Measurements from ENCODE around the gene INSRR.

INSRR gene

DNA sequence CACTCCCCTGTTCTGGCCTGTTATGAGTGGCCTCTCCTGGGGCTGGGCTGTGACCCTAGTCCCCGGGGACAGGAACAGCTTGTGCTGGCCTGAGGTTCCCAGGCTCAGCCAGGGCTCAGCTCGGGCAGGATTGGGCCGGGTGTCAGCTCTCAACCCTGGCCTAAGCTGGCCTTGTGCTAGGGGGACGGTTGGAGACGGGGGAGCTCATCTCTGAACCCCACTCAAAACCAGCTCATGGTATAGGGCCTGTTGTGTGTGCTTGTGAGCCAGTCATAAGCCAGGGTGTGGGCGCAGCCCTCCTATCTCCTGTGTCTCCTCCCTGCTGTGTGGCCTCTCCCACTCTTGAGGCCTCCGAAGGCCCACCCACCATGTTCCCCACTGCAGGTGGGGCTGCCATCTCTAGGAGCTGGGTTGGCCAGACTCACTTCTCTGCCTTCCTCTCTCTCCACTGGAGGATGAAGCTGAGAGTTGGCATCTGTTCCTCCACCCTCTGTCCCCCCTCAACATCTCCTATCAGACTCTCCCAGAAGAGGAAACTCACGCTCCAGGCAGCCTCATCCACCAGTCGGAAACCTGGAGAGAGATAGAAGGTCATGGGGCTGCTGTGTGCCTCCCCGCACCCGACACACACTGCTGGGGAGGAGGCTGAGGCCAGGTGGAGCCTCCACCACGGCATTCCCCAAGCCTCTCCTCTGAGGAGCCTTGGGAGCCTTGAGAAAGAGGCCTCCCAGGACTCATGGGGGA lies 36.0 kb upstream of the INSRR start:
- in situ Hi-C loops (cut with MboI; ENCODE audit: low sequenced_read_pairs): loop anchor here (25.0 kb wide), 1 partner anchor 183 kb away; the partner anchor contains the start of gene CRABP2

DNA sequence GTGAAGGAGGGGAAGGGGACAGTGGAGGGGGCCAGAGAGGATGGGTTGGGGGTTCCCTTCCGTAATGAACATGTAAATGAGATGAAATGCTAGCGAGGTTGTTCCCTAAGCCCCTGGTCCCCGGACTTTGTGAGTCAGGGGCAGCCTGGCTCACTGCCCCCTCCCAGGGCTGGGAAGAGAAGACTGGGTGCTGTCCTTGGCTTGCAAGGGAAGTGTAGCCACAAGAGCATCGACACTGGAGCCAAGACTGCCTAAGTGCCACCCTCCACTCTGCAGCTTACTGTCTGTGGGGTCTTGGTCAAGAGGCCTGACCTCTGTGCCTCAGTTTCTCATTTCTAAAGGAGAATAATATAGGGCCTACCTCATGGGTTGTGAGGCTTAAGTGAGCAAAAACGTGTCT lies 35.1 kb upstream of the INSRR start:
- in situ Hi-C loops (cut with MboI; ENCODE audit: low sequenced_read_pairs): loop anchor here (25.0 kb wide), 1 partner anchor 182 kb away; the partner anchor contains the start of gene CRABP2

DNA sequence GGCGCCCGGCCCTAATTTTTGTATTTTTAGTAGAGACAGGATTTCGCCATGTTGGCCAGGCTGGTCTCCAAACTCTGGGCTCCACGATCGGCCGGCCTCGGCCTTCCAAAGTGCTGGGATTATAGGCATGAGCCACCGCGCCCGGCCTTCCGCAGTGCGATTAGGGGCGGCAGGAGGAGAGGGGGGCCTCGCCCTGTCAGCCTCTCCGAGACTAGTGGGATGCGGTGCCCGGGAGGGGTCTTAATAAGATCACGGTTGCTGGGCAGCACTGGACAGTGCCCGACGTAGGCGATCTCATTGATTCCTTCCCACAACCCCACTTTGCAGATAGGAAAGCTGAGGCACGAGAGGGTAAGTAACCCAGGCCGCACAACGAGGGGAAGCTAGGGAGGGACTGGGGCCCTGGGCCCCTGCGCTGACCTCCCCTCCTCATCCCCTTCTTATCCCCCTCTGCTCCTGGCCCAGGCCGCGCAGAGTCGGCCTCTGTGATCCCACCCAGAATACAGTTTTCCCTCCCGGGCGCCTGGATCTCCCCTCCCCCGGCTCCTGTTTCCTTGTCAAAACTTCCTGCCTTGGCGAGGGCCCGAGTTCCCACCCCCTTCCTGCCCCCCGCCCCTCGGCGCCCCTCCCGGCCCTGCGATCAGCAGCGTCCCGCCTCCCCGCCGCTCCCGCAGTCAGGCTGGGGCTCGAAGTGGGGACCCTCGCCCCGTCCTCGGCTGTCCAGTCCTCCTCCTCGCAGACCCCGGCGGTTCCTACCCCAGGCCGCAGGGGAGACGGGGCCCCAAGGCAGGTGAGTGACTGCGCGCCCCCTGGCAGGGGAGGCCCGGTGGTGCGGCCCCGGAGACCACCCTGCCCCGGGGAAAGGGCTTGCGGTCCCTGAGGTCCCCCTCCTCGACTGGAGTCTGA lies 34.4 kb upstream of the INSRR start, which contains the start of gene PEAR1:
Gene PEAR1, plus strand, starts transcription at position 671 of the 906 bp plus-strand sequence. CDS start 10,209 bp downstream, outside the sequence.
- in situ Hi-C loops (cut with MboI; ENCODE audit: low sequenced_read_pairs): loop anchor here (25.0 kb wide), 1 partner anchor 181 kb away; the partner anchor contains the start of gene CRABP2

DNA sequence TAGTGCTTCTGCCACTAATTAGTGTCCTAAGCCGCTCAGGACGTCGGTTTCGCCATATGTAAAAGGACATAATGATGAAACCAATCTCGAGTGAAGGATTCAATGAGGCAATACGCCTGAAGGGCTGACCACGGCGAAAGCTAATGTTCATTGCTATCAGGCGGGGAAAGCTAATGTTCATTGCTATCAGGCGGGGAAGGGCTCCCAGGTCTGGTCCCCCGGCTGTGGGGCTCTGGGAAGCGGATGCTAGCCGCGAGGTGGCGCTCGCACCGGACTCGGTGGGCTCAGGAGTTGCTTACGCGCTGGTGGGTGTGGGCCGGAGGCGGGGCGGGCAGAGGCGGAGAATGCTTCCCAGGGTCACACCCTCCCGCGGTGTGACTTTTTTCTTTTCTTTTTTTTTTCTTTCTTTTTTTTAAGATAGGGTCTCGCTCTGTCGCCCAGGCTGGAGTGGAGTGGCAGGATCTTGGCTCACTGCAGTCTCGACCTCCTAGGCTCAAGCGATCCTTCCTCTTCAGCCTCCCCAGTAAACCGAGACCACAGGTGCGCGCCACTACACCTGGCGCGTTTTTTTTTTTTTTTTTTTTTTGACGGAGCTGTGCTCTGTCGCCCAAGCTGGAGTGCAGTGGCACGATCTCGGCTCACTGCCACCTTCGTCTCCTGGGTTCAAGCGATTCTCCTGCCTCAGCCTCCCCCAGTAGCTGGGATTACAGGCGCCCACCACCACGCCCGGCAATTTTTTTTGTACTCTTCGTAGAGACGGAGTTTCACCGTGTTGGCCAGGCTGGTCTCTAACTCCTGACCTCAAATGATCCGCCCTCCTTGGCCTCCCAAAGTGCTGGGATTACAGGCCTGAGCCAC lies 33.5 kb upstream of the INSRR start:
- in situ Hi-C loops (cut with MboI; ENCODE audit: low sequenced_read_pairs): loop anchor here (25.0 kb wide), 1 partner anchor 180 kb away; the partner anchor contains the start of gene CRABP2

DNA sequence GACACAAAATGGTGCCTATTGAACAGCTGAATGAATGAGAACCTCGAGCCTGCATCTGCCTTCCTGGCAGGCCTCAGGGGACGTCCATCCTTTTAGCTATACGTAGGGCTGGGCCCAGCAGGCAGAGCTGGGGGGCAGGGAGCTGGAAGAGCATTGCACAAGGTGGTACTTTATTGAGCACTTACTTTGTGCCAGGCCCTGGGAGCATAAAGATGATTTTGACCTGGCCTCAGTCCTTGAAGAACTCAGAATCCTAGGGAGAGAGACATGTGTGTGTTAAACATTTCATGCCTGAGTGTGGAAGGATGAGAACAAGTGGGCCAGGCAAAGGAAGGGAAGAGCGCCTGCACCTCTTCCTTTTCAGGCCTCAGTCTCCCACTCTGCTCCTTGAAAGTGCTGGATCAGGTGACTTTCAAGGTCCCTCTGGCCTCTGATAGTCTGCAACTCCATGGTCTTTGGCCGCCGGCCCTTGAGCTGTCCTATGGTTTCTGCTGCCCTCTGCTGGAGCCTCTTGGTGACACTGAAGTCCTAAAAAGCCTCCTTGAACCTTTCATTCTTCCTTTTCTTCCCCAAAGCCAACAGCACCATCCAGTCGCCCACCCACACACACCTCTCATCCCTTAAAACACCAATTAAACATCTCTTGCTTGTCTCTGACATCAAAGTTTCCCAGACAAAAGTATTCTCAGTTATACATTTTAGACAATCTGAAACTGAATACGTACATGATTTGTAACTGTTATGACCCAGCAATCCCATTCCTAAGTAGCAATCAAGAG lies 31.1 kb upstream of the INSRR start:
- in situ Hi-C loops (cut with MboI; ENCODE audit: low sequenced_read_pairs): loop anchor here (25.0 kb wide), 1 partner anchor 178 kb away; the partner anchor contains the start of gene CRABP2

DNA sequence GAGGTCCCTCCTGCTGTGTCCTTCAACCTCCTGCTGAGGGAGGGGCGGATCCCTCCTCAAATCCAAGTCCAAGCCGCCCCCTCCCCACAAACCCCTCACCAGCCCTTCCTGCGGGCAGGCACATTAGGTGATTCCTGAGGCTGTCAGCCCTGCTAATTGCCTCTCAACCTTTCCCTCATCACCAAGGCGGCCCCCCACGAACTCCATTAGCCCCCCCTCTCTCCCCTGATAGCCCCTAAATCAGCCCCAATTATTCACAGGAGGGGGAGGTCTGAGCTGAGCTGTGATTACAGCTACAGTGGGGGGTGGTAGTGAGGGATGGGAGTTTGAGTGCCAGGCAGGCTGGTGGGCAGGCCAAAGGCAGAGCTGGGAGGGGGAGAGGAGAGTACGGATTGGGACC lies 28.8 kb upstream of the INSRR start:
- in situ Hi-C loops (cut with MboI; ENCODE audit: low sequenced_read_pairs): loop anchor here (25.0 kb wide), 1 partner anchor 175 kb away; the partner anchor contains the start of gene CRABP2

DNA sequence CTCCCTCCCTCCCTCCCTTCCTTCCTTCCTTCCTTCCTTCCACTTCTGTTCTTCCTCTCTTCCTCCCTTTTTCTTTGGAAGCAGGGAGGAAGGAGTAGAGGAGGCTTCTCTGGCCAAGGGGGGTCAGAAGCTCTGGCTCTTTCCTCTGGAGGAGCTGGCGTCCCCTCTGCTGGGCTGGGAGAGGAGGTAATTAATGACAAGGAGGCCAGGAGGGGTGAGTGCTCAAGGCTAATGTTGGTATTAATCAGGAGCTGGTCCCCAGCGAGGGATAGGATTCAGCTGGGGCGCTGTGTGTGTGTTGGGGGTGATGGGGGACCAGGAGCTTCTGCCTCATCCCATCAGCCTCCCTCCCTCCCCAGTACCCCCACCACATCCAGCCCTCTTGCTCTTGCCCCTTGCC lies 28.4 kb upstream of the INSRR start:
- in situ Hi-C loops (cut with MboI; ENCODE audit: low sequenced_read_pairs): loop anchor here (25.0 kb wide), 1 partner anchor 175 kb away; the partner anchor contains the start of gene CRABP2

DNA sequence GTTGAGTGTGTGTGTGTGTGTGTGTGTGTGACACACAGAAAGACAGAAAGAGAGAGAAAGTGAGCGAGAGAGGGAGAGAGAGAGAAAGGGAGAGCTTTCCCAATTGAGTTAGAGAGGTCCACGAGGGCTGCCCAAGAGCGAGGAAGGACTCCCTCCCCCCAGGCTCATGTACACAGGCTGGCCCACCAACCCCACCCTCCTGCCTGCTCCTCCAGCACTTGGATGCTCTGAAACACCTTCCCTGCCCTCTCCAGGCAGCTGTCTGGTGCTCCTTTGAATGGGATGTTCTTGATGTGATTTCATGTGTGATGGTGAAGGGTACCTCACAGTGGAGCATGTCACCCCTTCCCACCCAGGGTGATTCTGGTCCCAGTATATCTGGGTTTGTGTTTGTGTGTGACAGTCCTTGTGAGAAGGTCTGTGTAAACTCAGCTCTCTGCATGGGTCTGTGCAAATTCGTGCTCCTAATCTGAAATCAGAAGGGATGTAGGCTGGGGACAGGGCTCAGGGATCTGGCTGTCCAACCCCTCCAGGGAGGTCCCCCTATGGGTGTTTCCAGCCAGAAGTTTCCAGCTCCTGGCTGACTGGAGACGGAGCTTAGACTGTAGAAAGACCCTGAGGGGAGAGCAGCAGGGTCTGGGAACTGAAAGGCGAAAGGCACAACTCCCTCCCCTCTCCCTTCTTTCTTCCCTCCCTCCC lies 27.8 kb upstream of the INSRR start:
- in situ Hi-C loops (cut with MboI; ENCODE audit: low sequenced_read_pairs): loop anchor here (25.0 kb wide), 1 partner anchor 174 kb away; the partner anchor contains the start of gene CRABP2

DNA sequence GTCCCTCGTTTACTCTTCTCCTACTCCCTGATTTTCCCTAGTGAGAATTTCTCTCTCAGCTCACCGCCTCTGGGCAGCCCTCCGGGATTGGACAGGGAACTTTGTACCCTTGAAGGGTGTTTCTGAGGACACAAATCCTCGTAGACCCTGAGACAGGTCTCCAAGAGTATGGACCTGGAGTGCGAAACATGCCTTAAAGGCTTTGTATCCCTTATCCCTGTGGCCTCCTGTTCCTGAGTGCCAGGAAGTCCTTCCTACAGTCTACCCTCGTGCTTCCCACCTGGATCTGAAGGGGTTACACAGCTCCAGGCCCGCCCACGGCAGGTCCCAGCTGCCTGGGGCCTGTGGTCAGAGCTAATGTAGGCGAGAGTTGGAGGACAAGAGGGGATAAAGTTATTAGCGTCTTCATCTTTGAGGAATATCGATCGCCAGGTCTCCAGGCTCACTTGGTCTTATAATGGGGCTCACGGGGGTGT lies 27.0 kb upstream of the INSRR start:
- in situ Hi-C loops (cut with MboI; ENCODE audit: low sequenced_read_pairs): loop anchor here (25.0 kb wide), 1 partner anchor 174 kb away; the partner anchor contains the start of gene CRABP2

DNA sequence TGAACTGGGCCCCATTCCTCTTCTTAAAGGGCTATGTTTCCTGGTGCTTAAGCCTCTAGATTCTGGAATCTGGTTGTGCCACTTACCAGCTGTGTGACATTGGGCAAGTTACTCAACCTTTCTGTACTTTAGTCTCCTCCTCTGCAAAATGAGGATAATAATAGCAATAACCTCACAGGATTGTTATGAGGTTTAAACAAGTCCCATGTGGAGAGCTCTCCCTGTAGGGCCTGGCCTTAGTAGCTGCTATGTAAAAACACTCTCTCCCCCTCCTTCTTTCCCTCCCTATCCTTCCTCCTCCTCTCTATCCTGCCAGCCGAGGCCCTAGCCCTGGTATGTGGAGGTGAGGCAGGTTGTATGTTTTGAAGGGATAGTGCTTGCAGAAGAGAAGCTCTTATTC lies 26.4 kb upstream of the INSRR start:
- in situ Hi-C loops (cut with MboI; ENCODE audit: low sequenced_read_pairs): loop anchor here (25.0 kb wide), 1 partner anchor 173 kb away; the partner anchor contains the start of gene CRABP2

DNA sequence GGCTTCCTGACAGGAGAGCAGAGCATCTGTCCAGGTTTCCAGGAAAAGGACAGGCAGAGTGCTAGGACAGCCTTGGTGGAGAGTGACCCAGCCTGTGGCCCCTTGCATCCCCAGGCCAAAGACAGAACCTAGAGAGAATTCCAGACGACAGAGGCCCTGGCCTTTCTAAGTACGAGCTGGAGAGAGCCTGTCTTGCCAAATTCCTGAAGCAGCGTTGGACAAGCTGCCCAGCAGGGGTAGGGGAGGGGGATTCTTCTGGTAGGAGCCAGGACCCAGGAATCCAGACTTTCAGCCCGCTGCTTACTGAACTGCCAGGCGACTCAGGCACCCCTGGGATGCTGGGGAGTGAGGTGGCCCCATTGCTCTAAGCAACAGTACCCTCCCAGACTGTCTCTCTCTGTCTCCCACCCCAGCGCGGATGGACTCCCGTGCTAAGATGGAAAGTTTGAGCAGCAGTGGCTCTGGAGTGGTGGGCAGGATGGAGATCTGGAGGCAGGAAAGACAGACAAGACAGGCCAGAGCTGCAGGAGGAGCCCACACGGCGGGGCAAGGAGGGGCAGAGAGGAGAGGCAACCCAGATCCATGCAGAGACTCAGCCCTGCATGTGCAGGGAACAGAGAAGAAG lies 25.8 kb upstream of the INSRR start:
- in situ Hi-C loops (cut with MboI; ENCODE audit: low sequenced_read_pairs): loop anchor here (25.0 kb wide), 1 partner anchor 172 kb away; the partner anchor contains the start of gene CRABP2

DNA sequence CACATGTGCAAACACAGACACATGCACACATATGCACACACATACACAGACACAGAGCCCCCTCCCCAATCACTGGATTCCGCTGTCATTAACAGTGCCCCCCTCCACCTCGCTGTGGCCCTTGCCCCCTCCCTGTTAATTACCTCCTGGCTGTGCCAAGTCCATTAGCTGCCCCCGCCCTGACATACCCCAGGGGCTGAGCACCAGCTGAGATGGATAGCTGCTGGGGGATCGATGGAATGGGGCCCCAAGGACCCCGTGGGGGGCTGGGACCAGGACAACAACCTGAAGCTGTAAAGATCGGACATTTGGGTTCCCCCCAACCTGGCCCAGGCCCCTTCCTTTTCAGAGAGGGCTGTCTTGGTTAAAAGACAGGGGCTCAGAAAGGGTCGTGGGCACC lies 25.0 kb upstream of the INSRR start:
- in situ Hi-C loops (cut with MboI; ENCODE audit: low sequenced_read_pairs): loop anchor here (25.0 kb wide), 1 partner anchor 172 kb away; the partner anchor contains the start of gene CRABP2

DNA sequence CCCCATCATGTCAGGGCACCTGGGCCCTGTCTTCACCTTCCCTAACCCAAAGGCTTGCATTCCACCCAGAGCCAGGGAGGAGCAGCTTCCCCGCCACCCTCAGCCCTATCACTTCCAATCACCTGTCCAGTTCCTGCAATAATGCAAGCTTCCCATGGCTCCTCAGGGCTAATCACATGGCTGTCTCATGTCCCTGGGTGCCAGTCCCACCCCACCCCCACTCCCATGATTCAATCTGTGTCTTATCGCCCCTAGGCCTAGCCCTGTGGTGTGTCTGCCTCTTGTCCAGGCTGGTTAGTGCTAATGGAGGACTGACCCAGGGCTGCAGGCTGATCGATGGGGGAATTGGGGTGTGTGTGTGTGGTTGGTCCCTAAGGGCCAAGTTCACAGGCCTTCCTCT lies 23.6 kb upstream of the INSRR start:
- in situ Hi-C loops (cut with MboI; ENCODE audit: low sequenced_read_pairs): loop anchor here (25.0 kb wide), 1 partner anchor 170 kb away; the partner anchor contains the start of gene CRABP2

DNA sequence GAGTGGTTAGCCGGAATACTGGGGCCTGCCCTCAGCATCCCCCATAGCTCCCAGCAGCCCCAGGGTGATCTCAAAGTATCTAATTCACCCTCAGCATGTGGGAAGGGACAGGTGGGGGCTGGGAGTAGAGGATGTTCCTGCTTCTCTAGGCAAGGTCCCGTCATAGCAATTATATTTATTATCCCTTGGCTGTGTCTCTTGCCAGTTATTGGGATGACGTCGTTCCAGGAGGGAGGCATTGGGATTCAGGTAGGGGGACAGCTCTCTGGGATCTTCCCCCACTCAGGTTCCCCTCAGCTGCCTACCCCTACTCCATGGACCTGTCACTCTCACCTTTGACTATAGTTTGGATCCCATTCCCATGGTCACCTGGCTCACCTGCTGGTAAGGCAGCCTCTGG lies 22.7 kb upstream of the INSRR start:
- in situ Hi-C loops (cut with MboI; ENCODE audit: low sequenced_read_pairs): loop anchor here (25.0 kb wide), 1 partner anchor 169 kb away; the partner anchor contains the start of gene CRABP2

DNA sequence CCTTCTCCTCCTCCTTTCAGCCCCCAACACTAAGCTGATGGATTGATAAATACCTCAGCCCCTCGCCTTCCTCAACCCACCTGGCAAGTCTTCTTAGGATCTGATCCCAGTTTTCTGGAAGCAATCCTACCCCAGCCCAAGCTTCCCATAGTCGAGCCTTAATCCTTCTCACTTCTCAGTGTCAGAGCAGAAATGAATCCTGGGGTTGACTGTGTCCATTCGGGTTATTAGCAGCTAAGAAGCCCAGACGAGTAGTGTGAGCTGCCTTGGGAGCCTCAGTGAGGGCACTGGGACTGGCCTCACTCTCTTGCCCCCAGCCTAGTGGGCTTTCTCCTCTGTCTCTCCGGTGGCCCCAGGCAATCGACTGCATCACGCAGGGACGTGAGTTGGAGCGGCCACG lies 22.2 kb upstream of the INSRR start:
- in situ Hi-C loops (cut with MboI; ENCODE audit: low sequenced_read_pairs): loop anchor here (25.0 kb wide), 1 partner anchor 169 kb away; the partner anchor contains the start of gene CRABP2

DNA sequence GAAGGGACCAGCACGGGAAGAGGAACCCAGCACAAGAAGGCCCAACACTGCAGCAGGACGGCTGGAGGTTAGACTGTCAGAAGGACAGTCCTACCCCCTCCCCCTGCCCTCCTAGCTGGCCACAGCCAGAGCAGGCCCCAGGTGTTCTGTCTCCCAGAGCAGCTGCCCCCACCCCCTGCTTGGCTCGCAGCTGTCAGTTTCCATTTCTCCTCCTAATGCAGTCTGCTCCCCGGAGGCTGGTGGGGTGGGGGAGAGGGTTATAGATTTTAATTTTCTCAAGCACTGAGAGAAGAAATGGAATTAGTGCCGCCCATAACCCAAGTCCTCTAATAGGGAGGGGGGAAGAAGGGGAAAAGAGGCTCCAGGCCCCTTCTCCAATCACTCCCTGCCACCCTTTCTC lies 21.6 kb upstream of the INSRR start:
- in situ Hi-C loops (cut with MboI; ENCODE audit: low sequenced_read_pairs): loop anchor here (25.0 kb wide), 1 partner anchor 168 kb away; the partner anchor contains the start of gene CRABP2

DNA sequence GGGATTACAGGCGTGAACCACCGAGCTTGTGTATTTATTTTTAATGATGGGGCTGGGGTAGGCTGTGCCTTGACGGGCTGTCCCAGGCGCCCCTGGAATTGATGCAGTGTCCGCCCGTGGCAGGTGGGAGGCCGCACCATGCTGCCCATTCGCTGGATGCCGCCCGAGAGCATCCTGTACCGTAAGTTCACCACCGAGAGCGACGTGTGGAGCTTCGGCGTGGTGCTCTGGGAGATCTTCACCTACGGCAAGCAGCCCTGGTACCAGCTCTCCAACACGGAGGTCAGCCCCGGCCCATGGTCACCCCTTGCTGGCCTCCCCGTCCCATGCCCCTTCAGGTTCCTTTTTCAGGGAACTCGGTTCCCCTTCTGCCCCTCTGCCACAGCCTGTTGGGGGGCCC lies 21.0 kb upstream of the INSRR start:
- in situ Hi-C loops (cut with MboI; ENCODE audit: low sequenced_read_pairs): loop anchor here (25.0 kb wide), 1 partner anchor 168 kb away; the partner anchor contains the start of gene CRABP2
